Gastroesophageal sphincter (tissue), 4 donors: ENCODE data around the gene CEP120. TPM values are rescaled to one million over a fixed set of nuclear protein-coding genes. Genes with fewer than 3 reads are reported as not detected.

Source experiments
- ATAC-seq: fragments of 150-250 bp; one replicate; pipeline ENCODE4 v1.9.1; 2016; ENCODE audit warnings: mild to moderate bottlenecking, moderate library complexity
- H3K27ac ChIP-seq, 4 donors: fragments of 200-600 bp; sonication (generic) in 3 of 4; 1 replicate in 3 of 4; 2 replicates in 1 of 4; pipeline ENCODE4 v1.5.1; 2016 to 2019
- H3K27me3 ChIP-seq: fragments of 200-600 bp; sonication (generic); one replicate; pipeline ENCODE4 v1.5.1; 2019
- H3K36me3 ChIP-seq, 2 donors: fragments of 200-600 bp; sonication (generic); one replicate each; pipeline ENCODE4 v1.5.1; 2019; ENCODE audit warnings: control low read depth in 1 of 2
- H3K4me1 ChIP-seq, 3 donors: fragments of 200-600 bp; sonication (generic); 1 replicate in 2 of 3; 2 replicates in 1 of 3; pipeline ENCODE4 v1.5.1; 2016 to 2019; ENCODE audit warnings: control low read depth in 2 of 3
- H3K4me3 ChIP-seq, 2 donors: fragments of 200-600 bp; sonication (generic); one replicate each; pipeline ENCODE4 v1.5.1; 2019; ENCODE audit warnings: mild to moderate bottlenecking in 1 of 2, moderate library complexity in 1 of 2
- H3K9me3 ChIP-seq, 3 donors: fragments of 200-600 bp; sonication (generic); one replicate each; pipeline ENCODE4 v1.5.1; 2017 to 2019; ENCODE audit warnings: control low read depth in 2 of 3
- CTCF ChIP-seq, 4 experiments: fragments of 200-600 bp in 2 of 4; fragments of 450-650 bp in 2 of 4; sonication (generic) in 1 of 4; IDR thresholded peaks; one replicate each; pipeline ENCODE4 v1.5.1; 2017 to 2019; ENCODE audit warnings: antibody characterized with exemption in 4 of 4, mild to moderate bottlenecking in 2 of 4, moderate library complexity in 2 of 4
- EP300 ChIP-seq: sonication (generic); formaldehyde crosslinking; IDR thresholded peaks from one replicate; pipeline ENCODE4 v1.6.1; 2017; ENCODE audit warnings: antibody characterized with exemption, mild to moderate bottlenecking
- POLR2A ChIP-seq, 2 donors: fragments of 450-650 bp; IDR thresholded peaks; one replicate each; pipeline ENCODE4 v1.6.1; 2017; ENCODE audit warnings: antibody characterized with exemption in 2 of 2, mild to moderate bottlenecking in 2 of 2, moderate library complexity in 1 of 2
- POLR2AphosphoS5 ChIP-seq: sonication (generic); formaldehyde crosslinking; IDR thresholded peaks from one replicate; pipeline ENCODE4 v1.6.1; 2017; ENCODE audit warnings: antibody characterized with exemption
- WGBS, 2 donors: methylation state at CpG; one replicate each; pipeline ENCODE4 v1.1.5; 2018; ENCODE audit warnings: low coverage in 1 of 2; 5-methylcytosine and 5-hydroxymethylcytosine counted together
- total RNA-seq, 4 donors: library from RNA; depleted of rRNA; stranded (reverse); fragments of >200 nt; gene quantifications; one replicate each; pipeline ENCODE4 v1.1.0, GENCODE V29; 2016

Gene CEP120
- total RNA-seq, 4 donors from 2014 or later, result 17.2 to 26.8 (median 19.8) TPM

- no peaks in the 10 kb centered on the region for H3K4me1 ChIP-seq
- H3K27ac ChIP-seq, result no peak overlapping the region
- WGBS, 2 donors, result 88 to 100% methylated on average over 1 of the region's 1 CpG
- no peak overlapping the region for H3K4me3 ChIP-seq
- H3K27me3 ChIP-seq, result no peaks in the 10 kb centered on the region
- TF ChIP-seq CTCF (IDR thresholded peaks at IDR 0.05) (no peak), POLR2AphosphoS5 (no peak), POLR2A (IDR thresholded peaks at IDR 0.05) (no peak), EP300 (no peak)
- H3K9me3 ChIP-seq, result no peaks in the 10 kb centered on the region
- peaks cover 0 to 74% of the 10 kb centered on the region in 2 donors for H3K36me3 ChIP-seq
- no peak for ATAC-seq
Measured at GRCh38 chr5:123398058-123398733, 25.0 kb downstream of the CEP120 start.

GRCh38 chr5:123397538-123397937 lies 25.7 kb downstream of the CEP120 start:
- Histone ChIP-seq H3K27me3 (no peaks in the 10 kb centered on the region), H3K36me3 (peaks cover 0 to 74% of the 10 kb centered on the region in 2 donors), H3K4me1 (no peaks in the 10 kb centered on the region), H3K4me3 (no peak overlapping the region), H3K9me3 (no peaks in the 10 kb centered on the region), H3K27ac (no peak overlapping the region)
- no peak for ATAC-seq
- TF ChIP-seq POLR2A (IDR thresholded peaks at IDR 0.05), result no peak
- TF ChIP-seq POLR2AphosphoS5, result no peak
- TF ChIP-seq EP300, result no peak
- no peak for TF ChIP-seq CTCF (IDR thresholded peaks at IDR 0.05)
- WGBS, 2 donors, result 93% methylated on average over 3 of the region's 3 CpGs

GRCh38 chr5:123391009-123391408 lies 32.2 kb downstream of the CEP120 start:
- no peaks in the 10 kb centered on the region for H3K9me3 ChIP-seq
- 83% methylated on average over 1 of the region's 1 CpG; no CpG with 5 or more reads in 1 of the 2 donors for WGBS, 2 donors
- no peaks in the 10 kb centered on the region for H3K4me1 ChIP-seq
- no peaks in the 10 kb centered on the region for H3K27me3 ChIP-seq
- TF ChIP-seq EP300, result no peak
- no peak for TF ChIP-seq POLR2AphosphoS5
- no peak for TF ChIP-seq POLR2A (IDR thresholded peaks at IDR 0.05)
- TF ChIP-seq CTCF (IDR thresholded peaks at IDR 0.05), result no peak
- H3K4me3 ChIP-seq, result no peak overlapping the region
- H3K36me3 ChIP-seq, result peaks cover 0 to 80% of the 10 kb centered on the region in 2 donors
- ATAC-seq, result no peak
- no peak overlapping the region for H3K27ac ChIP-seq

GRCh38 chr5:123389794-123390193 lies 33.4 kb downstream of the CEP120 start:
- no peaks in the 10 kb centered on the region for H3K4me1 ChIP-seq
- no peak for ATAC-seq
- H3K27me3 ChIP-seq, result no peaks in the 10 kb centered on the region
- H3K4me3 ChIP-seq, result no peak overlapping the region
- no peaks in the 10 kb centered on the region for H3K9me3 ChIP-seq
- peaks cover 0 to 92% of the 10 kb centered on the region in 2 donors for H3K36me3 ChIP-seq
- no peak for TF ChIP-seq POLR2AphosphoS5
- TF ChIP-seq CTCF (IDR thresholded peaks at IDR 0.05), result no peak
- TF ChIP-seq POLR2A (IDR thresholded peaks at IDR 0.05), result no peak
- no peak for TF ChIP-seq EP300
- H3K27ac ChIP-seq, result no peak overlapping the region

- no peak overlapping the region for H3K27ac ChIP-seq
- H3K36me3 ChIP-seq, result peaks cover 0 to 97% of the 10 kb centered on the region in 2 donors
- H3K9me3 ChIP-seq, result no peaks in the 10 kb centered on the region
- TF ChIP-seq EP300, result no peak
- no peak for TF ChIP-seq CTCF (IDR thresholded peaks at IDR 0.05)
- no peak for TF ChIP-seq POLR2A (IDR thresholded peaks at IDR 0.05)
- TF ChIP-seq POLR2AphosphoS5, result no peak
- 81 to 84% methylated on average over 3 of the region's 3 CpGs for WGBS, 2 donors
- no peak overlapping the region for H3K4me3 ChIP-seq
- no peaks in the 10 kb centered on the region for H3K4me1 ChIP-seq
- no peaks in the 10 kb centered on the region for H3K27me3 ChIP-seq
- no peak for ATAC-seq
Measured at GRCh38 chr5:123387313-123387712, 35.9 kb downstream of the CEP120 start.
